IPS-NIHi7 (cell line): ENCODE data around the gene ITGAD.
A peak's percentile ranks its signal among the peaks of the same experiment; 100 is the strongest.

Experiments used
- DNase-seq: peaks from one replicate; pipeline ENCODE4 v3.0.0; 2012; ENCODE audit warnings: mixed read lengths; ENCODE audit errors: extremely low spot score

Gene ITGAD

GRCh38 chr16:31393056-31393455 is at the start of gene ITGAD:
TSS of gene ITGAD (plus strand) at chr16:31393335. CDS start at chr16:31393361, 26 bp downstream.
- DNase-seq, result no peak

DNA sequence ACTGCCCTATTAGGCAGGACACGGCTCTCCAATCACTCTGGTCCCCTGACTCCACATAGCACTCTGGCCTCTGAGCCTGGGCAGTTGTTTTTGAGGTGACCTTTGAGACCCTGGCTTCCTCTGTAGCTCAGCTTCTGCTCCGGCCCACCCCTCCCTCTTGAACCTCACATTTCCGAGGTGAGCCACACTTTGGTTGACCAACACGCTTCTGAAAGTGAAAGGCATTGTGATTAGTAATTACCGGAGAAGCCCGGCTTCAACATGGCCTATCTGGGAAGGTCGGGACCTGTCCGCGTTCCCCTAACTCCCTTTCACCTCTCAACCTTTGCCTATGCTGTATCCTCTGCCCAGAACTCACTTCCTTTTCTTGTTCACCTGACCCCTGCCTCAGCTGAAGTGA is 48.4 kb upstream of the ITGAD start:
- DNase-seq, result no peak

DNA sequence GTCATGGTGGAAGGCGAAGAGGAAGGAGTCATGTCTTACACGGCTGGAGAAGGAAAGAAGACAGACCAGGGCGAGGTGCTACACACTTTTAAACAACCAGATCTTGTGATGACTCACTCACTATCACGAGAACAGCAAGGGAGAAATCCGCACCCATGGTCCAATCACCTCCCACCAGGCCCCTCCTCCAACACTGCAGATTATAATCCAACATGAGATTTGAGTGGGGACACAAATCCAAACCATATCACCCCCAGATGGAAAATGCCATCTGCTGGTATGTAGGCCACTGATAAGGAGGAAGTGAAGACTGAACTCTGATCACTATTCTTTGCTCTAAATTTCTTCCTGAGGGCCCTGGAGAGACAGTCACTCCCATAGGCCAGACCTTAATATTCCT is 45.7 kb upstream of the ITGAD start:
- DNase-seq, result no peak

DNA sequence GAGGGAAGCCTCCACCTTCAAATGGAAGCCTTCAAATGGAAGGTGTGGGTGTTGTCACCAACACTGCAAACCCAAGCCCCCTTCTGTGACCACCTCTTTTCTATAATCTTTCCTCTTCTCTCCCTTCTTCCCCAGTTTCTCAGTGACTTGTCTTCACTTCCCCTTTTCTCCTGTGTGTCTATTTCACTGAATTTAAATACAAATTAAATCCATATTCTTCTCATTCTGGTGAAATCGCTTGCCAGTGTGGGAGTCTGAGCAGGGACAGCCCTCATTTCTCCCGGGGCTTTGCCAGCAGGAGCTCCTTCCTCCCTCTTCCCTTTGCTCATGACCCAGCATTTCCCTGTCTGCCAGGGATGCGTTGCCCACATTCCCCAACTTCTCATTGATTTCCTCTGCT is 44.6 kb upstream of the ITGAD start:
- no peak for DNase-seq

DNA sequence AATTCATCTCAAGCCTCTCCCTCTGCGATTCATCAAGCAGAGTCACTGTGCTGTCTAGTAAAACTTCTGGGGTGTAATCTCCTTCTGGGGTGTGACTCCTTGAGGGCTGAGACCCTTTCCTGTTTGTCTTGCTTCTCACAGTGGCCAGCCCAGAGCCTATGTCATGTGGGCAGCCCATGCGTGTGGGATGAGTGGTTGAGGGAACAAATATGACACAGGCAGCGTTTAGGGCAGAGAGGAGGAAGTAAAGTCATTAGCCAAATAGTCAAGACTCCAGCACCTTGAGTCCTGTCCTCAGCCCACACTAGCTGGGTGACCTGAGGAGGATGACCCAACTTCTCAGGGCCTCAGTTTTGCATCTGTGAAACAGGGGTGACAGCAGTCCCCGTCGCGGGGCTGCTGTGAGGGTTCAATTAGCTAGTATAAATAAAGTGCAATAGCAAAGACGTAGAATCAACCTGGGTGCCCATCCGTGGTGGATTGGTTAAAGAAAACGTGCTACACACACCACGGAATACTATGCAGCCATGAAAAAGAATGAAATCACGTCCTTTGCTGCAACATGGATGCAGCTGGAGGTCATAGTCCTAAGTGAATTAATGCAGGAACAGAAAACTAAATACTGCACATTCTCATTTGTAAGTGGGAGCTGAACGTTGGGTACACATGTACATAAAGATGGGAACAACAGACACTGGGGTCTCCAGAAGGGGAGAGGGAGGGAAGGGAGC is 42.7 kb upstream of the ITGAD start:
- DNase-seq, result no peak

- DNase-seq, result no peak
These were observed 41.7 kb upstream of the ITGAD start for GRCh38 chr16:31351246-31351941.

- DNase-seq, result no peak
These were observed 41.2 kb upstream of the ITGAD start for GRCh38 chr16:31351942-31352325.

DNA sequence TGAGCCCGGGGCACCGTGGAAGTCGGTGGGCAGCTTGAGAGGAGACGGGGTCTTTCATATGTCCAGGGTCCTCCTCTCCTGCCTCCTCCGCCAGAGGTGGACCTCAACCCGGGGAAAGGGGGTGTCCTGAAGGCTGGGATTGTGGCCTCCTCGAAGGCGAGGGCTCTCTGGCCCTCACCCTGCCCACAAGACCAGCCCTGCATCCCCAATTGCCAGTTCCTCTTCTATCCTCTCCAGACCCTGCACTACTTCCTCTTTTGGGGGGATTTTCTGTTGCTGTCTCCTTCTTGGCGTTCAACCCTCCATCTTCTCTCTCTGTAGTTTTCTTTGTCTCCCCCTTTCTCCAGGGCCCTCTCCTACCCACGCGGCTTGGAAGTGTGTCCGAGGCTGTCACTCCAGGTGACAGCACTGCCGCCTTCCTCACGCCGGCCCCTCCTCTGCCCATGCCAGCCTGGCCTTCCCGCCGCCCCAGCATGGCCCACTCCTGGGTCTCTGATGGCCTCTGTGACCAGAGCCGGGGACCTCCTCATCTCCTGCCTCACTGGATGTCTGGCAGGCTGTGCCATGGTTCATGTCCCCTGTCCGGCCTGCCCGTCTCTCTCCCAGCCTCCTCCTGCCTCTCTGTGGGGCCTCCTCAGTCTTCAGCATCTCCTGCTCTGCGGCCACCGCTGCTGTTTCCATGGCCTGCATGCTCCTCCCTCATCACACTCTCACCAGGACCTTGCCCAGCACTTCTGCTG is 40.6 kb upstream of the ITGAD start:
- DNase-seq, result no peak

DNA sequence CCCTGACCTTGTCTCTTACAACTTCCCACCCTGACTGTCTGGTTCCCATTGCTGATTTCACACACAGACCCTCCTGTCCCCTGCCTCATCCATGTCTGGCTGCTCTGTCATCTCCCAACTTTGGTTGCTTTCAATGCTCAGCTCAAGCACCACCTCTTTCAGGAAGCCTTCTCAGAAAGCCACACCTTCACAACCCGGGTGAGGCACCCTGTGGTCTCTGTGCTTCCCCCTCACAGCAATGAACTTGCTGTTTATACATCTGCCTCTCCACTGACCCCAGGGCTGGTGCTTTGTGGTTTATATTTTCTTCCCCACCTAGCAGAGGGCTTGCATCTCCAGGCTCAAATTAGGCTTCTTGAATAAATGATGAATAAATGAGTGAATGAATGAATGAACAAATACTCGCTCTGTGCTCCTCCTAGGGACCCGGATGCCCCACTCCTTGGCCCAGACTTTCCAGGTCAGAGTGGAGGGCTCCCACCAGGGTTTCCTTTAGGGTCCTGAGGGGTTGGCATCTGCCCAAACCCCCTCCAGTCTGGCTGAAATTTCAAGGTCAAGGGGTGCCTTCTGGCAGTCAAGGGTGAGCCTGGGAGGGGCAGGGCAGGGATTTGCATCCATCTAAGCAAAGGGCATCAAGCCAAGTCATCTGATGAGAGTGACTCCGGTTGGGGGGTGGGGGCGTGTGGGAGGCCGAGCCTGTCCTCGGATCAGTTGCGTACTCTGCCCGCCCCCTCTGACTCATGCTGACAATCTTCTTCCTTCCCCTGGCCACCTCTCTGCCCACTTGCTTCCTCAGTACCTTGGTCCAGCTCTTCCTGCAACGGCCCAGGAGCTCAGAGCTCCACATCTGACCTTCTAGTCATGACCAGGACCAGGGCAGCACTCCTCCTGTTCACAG is 38.5 kb upstream of the ITGAD start, which contains the start of gene ITGAX:
Gene ITGAX, plus strand, starts transcription at position 783 of the 898 bp plus-strand sequence. Its CDS starts 79 bp downstream, at position 862.
- peak; percentile 74 for DNase-seq

- DNase-seq, result no peak
These were observed 37.6 kb upstream of the ITGAD start for GRCh38 chr16:31355431-31356100.

DNA sequence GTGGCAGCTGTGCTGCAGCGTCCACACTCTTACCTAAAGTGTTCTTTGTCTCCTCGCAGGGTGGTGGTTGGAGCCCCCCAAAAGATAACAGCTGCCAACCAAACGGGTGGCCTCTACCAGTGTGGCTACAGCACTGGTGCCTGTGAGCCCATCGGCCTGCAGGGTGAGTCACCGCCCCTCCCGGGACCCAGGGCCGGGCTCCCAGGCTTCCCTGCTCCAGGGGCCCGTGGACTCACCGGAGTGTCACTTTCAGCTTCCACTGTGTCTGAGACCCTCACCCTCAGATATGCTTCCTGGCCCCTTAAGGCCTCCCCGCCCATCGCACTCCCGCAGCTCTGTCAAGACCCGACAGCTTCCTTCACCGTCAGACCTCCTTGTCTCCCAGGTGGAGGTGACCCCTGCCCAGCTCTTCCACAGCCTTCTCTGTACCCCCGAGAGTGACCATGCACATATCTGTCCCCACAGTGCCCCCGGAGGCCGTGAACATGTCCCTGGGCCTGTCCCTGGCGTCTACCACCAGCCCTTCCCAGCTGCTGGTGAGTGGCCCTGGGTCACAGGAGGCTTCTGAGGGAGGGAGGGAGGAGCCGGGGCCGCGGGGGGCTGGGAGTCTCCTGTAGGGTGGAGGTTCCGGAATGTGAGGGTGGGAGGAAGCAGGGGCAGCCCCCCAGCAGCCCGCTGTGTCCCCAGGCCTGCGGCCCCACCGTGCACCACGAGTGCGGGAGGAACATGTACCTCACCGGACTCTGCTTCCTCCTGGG is 36.4 kb upstream of the ITGAD start:
- DNase-seq, result peak; percentile 43

- DNase-seq, result no peak
These were observed 35.6 kb upstream of the ITGAD start for GRCh38 chr16:31357324-31358109.

DNA sequence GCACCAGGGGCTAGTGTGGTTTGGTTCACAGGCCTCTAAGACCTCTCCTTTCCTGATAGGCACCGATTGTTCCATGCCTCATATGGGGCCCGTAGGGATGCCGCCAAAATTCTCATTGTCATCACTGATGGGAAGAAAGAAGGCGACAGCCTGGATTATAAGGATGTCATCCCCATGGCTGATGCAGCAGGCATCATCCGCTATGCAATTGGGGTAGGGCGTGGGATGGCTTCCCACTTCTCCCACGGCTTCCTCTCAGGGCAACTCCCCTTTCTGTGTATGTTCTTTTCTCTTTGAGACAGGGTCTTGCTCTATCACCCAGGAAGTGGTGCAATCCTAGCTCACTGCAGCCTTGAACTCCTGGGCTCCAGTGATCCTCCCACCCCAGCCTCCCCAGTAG is 32.9 kb upstream of the ITGAD start:
- DNase-seq, result no peak

GRCh38 chr16:31361201-31362110 is 31.7 kb upstream of the ITGAD start:
- no peak for DNase-seq

GRCh38 chr16:31362476-31363405 is 30.4 kb upstream of the ITGAD start:
- no peak for DNase-seq

DNA sequence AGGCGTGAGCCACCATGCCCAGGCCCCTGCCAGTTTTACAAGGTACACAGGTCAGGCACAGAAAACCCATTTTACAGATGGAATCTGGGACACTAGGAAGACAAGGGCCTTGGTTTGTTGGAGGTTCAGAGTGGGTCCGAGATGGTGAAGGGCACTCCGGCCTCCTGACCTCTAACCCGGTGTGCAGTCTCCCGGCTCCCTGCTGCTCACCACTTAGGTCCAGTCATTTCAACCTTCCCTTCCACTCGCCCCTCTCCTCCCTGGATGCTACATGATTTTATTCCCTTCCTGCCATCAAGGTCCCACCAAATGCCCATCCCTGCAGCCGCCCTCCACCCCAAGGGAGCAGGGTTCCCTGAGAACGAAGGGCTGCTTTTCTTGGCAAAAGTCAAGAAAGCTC is 29.4 kb upstream of the ITGAD start:
- no peak for DNase-seq

- no peak for DNase-seq
These were observed 28.7 kb upstream of the ITGAD start for GRCh38 chr16:31364421-31364820.
